H1 (cell line): ENCODE results near the gene CILP. TPM values are rescaled to one million over a fixed set of nuclear protein-coding genes. Genes with fewer than 3 reads are reported as not detected.

Source experiments
- NANOG ChIP-seq: IDR thresholded peaks from 2 replicates; pipeline ENCODE4 v1.6.1; 2011; ENCODE audit warnings: low read length, low read depth, mild to moderate bottlenecking, inconsistent platforms; ENCODE audit not compliant: insufficient read depth, poor library complexity, severe bottlenecking
- polyA plus RNA-seq, 7 experiments: library from polyadenylated mRNA; depleted of rRNA in 3 of 7; stranded (reverse) in 5 of 7; unstranded in 2 of 7; fragments of >200 nt in 5 of 7; fragments of 200-250 nt in 2 of 7; gene quantifications; 1 replicate in 5 of 7; 2 replicates in 1 of 7; 4 replicates in 1 of 7; pipeline versions ENCODE4 v1.2.1 to v1.2.3, GENCODE V29; 2011 to 2013; ENCODE audit warnings: missing spikeins in 2 of 7, mixed read lengths in 2 of 7
- total RNA-seq: library from RNA; stranded (reverse); fragmentation: NEBNext Ultra II Directional; extraction: Animal tissue kit (Norgen Biotek cat#: 25700); gene quantifications from 2 replicates; pipeline ENCODE4 v1.2.1, GENCODE V29; 2021

CILP gene
- total and polyA plus RNA-seq, 2 of the 8 experiments (the other 6 are each of a cell fraction or from before 2014, with no cell fraction given), result 0.02 TPM; not detected in 1

DNA sequence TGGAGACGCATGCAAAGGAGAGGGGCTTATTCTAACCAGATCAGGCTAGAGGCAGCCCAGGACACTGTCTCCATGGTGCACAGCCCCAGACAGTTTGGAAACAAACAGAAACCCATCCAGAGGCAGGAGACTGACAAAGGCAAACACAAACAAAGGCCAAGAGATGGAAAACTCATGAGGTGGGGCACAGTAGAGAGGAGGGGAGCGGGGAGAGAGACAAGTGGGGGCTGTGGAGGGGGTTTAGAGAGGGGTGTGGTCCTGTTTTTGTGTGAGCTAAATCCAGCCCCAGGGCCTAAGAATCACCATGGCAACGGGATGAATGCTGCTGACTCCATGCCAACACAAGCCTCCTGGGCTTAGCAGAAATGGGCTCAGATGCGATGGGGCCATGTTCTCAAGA, 43.1 kb upstream of the CILP start (continued):
- TF ChIP-seq NANOG, result no peak
- TF ChIP-seq, all 59 proteins: peak for 0
